HG02852 (cell line): ENCODE results near the gene ABRACL.
"Not testable (repeated sequence)": the region's sequence is repeated elsewhere in the genome, so short reads cannot be mapped to it uniquely, and the experiment has no call there.

ENCODE experiments used
- ATAC-seq: cut with Tn5 transposase; IDR thresholded peaks from one replicate; pipeline ENCODE4 v1.9.1; 2021; ENCODE audit warnings: mild to moderate bottlenecking, moderate library complexity; ENCODE audit not compliant: unreplicated experiment

The ABRACL gene

DNA sequence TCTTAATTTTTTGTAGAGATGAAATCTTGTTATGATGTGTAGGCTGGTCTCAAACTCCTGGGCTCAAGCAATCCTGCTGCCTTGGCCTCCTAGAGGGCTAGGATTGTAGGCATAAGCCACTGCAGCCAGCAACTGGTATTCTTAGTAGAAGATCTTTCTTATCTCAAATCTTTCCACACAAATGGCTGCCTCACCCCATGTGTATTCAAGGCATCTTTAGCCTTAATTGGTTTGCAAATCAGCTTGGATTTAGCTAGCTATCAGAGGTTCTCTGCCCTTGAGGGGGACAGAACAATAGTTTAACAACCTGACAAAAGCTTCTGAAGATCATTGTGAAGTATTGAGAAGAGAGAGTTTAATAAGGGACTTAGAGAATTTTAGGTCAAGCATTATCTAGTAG is 17.9 kb upstream of the ABRACL start:
- ATAC-seq = no peak

DNA sequence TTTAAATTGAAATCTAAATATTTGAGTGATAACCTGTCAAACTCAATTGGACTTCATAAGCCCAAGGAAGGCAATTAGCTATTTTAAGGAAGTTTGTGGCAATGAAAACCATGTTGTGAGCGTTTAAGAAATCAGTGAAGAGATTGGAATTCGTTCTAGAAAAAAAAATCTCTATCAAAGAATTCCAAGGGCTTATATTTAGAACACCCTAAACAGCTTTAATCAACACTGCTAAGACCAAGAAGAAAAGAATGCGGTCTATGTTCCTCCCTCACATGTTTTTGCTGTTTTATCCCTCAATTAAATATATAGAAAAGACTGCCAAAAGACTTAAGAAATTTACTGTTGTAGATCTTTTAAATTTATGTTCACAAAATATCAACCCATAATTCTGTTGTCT is 16.6 kb upstream of the ABRACL start:
- ATAC-seq = no peak

- ATAC-seq = no peak
Observed at GRCh38 chr6:139013185-139013800, 15.3 kb upstream of the ABRACL start.

DNA sequence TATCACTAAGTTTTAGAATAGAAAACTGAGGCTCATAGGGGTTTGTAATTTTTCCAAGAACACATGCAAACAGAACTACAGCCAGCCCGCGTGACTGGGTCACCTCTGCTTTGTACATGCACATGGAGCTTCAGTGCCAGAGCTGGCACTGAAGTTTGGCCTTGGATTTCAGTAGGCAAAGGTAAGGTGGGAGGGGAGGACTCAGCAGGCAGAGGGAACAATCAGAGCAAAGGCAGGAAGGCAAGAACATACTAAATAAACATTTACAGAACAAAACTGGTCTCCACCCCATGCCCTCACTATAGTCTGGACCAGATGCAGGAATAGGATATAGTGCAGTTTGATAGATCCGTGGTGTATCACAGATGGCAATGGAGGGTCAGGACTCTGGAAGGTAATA is 13.6 kb upstream of the ABRACL start:
- ATAC-seq = no peak

DNA sequence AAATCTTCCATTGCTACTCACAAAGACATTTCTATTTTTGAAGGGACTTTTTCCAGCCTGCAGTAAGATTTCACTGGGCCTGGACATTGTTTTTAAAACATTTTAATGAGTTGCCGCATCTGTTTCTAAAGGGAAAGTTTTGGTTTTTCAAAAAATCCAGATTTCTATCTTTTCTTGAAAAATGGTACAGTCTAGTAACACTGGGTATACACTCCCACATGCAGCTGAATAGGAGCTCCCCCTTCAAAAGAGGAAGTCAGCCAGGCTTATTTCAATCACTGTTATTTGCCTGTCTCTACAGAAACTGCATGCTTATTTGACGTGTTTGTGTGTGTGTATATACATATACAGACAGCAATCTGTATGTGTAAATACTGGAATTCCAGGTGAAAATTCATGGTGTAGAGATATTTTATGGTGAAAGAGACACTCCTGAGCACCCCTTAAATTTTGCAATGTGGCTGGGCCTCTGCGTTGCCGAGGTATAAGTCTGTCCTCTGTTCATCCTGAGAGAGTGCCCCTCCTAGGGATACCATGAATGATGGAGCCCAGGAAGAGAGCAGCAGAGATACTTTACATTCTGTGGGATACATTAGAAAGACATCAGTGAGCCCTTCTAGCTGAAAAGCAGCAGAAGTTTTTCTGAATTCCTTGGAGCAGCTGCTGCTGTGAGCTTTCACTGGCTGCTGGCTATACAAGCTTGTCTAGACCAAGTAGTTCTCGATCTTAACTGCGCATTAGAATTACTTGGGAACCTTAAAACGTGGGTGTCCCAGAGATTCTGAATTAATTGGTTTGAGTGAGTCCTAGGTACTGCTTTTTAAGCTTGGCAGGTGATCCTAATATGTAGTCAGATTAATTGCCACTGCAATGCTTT is 12.0 kb upstream of the ABRACL start:
- peak; percentile 97 for ATAC-seq

DNA sequence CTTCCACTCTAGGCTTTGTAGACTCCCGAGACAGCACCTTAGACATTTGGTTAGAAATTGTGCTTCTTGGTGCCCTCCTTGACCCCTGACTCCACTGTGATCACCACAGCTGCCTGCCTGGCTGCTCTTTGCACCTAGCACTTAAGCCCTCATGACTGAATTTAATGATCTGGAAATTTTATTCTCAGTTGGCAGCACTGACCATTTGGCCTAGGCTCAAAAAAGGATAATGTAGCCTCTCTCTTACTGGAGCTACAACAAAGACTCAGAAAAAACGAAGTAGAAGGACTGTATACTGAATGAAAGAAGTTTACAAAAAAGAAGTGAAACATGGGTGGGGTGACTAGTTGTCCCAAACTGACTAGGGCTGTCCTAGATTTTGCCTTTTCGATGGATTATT is 11.3 kb upstream of the ABRACL start:
- ATAC-seq = no peak

- ATAC-seq = no peak
Observed at GRCh38 chr6:139019722-139020121, 8.8 kb upstream of the ABRACL start.

DNA sequence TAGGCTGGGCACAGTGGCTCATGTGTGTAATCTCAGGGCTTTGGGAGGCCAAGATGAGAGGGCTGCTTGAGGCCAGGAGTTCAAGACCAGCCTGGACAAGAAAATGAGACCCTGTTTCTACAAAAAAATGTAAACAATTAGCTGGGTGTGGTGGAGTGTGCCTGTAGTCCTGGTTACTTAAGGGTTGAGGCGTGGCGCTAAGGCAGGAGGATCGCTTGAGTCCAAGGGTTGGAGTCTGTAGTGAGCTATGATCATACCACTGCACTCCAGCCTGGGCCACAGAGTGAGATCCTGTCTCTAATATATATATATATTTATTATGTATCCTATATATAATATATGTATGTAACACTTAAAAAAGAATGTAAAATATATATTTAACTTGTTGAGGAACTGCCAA is 7.9 kb upstream of the ABRACL start:
- no peak for ATAC-seq

GRCh38 chr6:139025416-139025815 is 3.1 kb upstream of the ABRACL start:
- not testable (repeated sequence) for ATAC-seq

GRCh38 chr6:139027620-139028182 is 844 bp upstream of the ABRACL start:
- ATAC-seq = no peak

DNA sequence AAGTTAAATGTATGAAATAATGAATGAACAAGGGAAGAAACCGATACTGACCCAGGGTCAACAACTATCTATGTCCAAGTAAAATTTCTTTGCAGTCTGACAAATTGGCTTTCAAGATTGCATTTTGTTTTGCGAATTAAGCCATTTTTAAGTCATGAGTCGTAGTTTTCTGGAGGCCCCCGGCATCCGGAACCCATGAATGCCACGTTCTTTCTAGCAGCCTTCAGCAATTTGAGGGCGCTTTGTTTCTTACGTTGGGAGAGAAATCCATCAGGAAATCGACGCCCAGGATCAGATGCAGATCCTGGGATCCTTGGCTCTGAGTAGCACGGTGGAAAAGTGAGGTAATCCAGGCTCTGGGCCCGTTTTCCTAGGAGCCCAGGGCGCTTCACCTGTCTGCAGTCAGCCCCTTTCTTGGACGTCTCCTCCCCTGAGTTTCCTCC is 309 bp upstream of the ABRACL start:
- ATAC-seq = peak; percentile 3

GRCh38 chr6:139029470-139030227 is 1.1 kb downstream of the ABRACL start:
- ATAC-seq = peak; percentile 31

- ATAC-seq = peak; percentile 39
Observed at GRCh38 chr6:139030228-139030963, 1.9 kb downstream of the ABRACL start.

GRCh38 chr6:139037490-139037889 is 8.9 kb downstream of the ABRACL start:
- ATAC-seq = no peak

DNA sequence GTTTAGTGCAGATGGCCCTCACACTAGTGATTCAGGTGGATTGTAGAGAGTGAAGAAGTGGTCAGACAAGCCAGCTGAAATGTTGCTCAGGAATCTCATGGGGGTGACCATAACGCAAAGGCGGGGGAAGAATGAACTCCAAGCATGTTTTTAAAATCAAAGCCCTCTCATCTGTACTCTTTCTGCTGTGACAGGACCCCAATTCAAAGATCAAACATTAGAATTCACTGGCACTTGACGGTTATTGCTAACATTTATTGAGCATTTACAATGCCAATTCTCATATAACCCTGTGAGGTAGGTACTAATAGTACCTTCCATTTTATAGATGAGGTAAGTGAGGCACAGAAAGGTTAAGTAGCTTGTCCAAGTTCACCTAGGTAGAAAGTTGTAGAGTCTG is 15.7 kb downstream of the ABRACL start:
- ATAC-seq = no peak

- no peak for ATAC-seq
Observed at GRCh38 chr6:139047677-139048076, 19.1 kb downstream of the ABRACL start.

GRCh38 chr6:139048912-139049311 is 20.4 kb downstream of the ABRACL start:
- ATAC-seq = not testable (repeated sequence)

DNA sequence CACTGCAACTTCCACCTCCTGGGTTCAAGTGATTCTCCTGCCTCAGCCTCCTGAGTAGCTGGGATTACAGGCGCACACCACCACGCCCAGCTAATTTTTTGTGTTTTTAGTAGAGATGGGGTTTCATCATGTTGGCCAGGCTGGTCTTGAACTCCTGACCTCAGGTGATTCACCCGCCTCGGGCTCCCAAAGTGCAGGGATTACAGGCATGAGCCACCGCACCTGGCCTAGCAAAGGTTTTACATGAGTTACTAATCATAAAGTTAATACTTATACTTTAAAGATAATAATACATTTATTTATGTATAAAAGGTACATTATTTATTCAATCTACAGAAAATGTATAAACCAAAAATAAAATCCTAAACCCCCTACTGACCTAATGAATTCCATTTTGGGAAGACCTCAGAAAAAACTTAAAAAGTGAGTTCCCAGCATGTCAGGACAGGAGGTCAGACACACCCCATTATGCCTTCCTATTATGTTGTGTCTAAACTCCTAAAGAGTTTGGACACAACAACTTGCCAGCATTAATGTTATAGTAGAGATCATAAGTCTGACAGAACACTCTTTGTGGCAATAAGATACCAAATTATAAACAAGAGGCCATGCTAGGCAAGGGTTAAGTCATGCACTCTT is 21.7 kb downstream of the ABRACL start:
- ATAC-seq = not testable (repeated sequence)

DNA sequence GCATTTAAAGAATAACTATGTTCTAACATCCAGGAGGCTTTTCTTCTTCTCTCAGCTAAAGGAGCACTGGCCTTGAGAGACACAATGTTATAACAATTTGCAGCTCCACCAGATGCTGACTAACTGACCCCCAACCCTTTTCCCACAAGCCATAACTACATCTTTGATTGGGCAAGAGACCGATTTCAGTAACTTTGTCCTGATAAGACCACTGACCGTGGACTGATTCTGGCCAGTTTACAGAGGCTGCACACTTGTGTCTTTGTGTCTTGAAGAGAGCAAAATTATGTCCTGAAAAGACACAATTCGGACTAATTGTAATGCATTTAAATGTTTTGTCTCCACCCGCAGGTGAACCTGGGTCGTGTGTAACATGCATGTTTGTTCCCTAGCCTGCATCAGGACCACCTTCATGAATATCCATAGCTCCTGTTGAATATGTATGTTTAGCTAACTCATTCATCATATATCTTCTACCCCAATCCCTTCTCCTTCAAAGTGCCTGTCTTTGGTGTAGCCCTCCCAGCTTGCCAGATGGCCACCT is 22.3 kb downstream of the ABRACL start:
- ATAC-seq = no peak
